ENCODE measurements around the gene C5orf46.

DNA sequence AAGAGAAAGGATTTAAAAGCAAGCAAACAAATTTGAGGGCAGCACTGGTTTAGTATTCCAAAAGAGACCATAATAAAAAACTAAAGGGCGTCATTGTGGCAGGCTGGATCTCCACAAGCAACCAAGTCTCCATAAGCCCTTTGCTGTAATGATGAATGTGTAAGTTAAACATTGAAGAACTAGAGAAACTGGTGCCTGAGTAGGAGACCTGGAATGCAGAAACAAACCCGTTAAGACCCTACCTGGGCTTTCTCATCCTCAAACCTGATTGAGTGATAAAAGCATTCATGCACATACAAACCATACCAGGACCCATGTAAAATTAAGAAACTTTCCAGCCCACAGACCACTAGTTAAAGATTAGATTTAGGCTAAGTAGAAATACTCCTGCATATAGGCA is 29.7 kb downstream of the C5orf46 start:
- TF ChIP-seq EZH2phosphoT487 (IDR thresholded peaks at IDR 0.05; ENCODE audit: insufficient read depth, low read depth) (no peak), EZH2 (IDR thresholded peaks at IDR 0.05; ENCODE audit: insufficient read depth, poor library complexity, severe bottlenecking) (no peak)

Data from GM23248 (cell line).